GM18526 (cell line): ENCODE measurements around the gene MSI1.

Experiments used
- POLR2A ChIP-seq: IDR thresholded peaks from 3 replicates; pipeline ENCODE4 v1.6.1; 2011; ENCODE audit not compliant: insufficient read length; ENCODE audit errors: extremely low read depth

Gene MSI1

GRCh38 chr12:120394483-120395367 is 25.8 kb upstream of the MSI1 start:
- TF ChIP-seq POLR2A = no peak

DNA sequence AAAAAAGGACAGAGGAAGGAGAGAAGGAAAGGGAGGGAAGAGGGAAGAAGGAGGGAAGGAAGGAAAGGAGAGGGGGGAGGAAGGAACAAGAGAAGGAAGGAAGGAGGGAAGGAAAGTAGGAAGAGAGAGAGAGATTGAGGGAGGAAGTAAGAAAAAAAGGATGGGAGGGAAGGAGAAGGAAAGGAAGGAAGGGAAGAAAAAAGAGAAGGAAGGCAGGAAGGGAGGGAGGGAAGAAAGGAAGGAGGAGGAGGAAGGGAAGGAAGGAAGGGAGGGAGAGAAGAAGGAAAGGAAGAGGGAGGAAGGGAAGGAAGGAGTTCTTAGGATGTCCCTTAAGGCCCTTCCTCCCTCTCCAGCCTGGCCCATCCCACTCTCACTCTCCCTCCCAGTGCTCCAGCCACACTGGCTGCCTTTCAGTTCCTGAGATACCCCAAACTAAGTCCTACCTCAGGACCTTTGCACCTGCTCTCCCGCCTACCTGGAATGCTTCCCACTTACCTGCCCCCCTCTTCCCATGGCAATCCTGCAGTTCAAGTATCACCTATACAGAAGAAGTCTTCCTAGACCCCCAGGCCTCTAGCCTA is 21.7 kb upstream of the MSI1 start:
- no peak for TF ChIP-seq POLR2A

GRCh38 chr12:120388691-120389481 is 19.9 kb upstream of the MSI1 start:
- TF ChIP-seq POLR2A = no peak

DNA sequence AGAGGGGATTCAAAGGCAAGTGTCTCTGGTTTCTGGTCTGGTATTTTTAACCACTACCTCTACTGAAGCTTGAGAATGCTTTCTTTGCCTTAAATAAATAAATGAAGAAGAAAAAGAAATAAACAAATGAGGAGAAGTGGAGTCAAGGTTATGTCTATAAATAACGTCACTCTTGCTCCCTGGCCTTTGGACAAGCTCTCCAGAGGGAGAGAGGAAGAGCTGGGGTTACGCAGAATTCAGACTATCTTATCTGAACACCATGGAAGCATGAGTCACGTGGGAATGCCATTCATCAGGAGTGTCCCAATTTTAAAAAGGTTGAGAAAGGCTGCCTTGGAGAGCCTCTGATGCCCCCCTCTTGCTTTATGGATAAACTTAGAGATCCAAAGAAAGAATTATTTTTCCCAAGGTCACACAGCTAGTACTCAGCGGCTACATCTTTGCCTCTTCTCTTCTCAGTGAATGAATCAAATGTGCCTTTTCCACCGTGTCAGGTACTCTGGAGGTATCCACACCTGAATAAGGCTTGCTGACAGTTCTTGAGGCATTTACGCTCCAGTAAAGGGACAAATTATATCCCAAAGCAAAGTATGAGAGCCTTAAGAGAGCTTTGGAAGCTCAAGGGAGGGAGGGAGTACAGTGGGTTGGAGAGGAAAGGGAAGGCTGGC is 12.9 kb upstream of the MSI1 start:
- TF ChIP-seq POLR2A = no peak

- TF ChIP-seq POLR2A = no peak
Measured at GRCh38 chr12:120378036-120378435, 9.1 kb upstream of the MSI1 start.

- no peak for TF ChIP-seq POLR2A
Measured at GRCh38 chr12:120377611-120378010, 8.6 kb upstream of the MSI1 start.

- no peak for TF ChIP-seq POLR2A
Measured at GRCh38 chr12:120376934-120377572, 8.1 kb upstream of the MSI1 start.

GRCh38 chr12:120376416-120376815 is 7.5 kb upstream of the MSI1 start:
- no peak for TF ChIP-seq POLR2A

DNA sequence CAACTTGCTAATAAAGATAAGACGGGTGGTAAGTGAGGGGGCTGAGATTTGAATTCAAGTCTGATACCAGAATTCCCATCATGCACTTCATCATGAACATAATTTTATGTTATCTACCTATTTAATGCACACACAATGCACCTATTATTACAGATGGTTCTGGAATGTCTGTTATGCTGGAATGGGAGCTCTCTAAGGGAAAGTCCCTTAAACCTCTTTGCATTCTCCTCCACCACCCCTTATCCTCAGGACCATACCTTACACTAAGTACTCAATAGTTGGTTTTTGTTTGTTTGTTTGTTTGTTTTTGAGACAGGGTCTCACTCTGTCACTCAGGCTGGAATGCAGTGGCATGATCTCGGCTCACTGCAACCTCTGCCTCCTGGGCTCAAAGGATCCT is 7.0 kb upstream of the MSI1 start:
- TF ChIP-seq POLR2A = no peak

DNA sequence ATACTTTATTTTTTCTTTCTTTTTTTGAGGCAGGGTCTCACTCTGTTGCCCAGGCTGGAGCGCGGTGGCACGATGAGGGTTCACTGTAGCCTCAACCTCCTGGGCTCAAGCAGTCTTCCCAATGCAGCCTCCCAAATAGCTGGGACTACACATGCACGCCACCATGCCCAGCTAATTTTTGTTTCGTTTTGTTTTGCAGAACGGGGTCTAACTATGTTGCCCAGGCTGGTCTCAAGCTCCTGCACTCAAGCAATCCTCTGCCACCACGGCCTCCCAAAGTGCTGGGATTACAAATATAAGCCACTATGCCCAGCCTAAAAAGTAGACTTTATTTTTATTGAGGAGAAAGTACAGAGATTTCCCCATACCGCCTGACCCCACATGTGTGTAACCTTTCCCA is 4.7 kb upstream of the MSI1 start:
- TF ChIP-seq POLR2A = no peak

DNA sequence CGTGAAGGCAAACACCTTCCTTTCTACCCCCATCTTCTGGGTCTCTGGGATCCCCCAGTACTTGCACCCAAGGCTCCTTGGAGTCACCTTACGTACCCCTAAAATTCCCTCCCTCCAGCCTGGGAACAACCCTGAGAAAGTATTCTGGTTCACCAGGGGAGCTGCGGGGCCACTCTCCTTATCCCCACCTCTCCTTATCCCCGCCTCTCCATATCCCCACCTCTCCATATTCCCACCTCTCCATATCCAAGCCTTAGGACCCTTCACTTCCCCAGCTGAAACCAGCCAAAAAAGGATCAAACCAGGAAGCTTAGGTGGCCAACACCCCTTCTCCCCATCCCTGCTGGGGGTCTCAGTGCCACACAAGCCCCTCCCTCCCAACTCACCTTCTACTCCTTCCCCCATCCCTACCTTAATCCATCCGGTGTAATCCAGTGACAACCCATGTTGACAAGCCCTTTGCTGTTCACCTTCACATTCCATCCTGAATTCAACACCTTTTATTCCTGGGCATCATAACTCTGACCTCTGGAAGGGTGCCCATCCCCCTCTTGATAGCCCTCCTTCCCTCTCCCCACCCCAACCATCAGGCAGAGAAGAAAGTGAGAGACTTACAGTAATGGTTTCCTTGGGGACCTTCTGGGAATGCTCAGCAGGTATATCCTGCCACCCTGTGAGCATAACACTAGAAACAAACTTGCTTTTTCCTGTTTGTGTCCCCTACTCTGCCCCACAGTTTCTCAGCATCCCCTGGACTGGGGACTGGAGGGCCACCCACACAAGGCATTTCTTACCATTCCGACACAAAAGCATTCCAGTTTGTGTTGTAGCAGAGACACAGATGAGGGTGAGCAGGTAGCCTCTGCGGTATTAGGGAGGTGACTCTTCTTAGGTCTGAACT is 1.6 kb upstream of the MSI1 start:
- TF ChIP-seq POLR2A = no peak

DNA sequence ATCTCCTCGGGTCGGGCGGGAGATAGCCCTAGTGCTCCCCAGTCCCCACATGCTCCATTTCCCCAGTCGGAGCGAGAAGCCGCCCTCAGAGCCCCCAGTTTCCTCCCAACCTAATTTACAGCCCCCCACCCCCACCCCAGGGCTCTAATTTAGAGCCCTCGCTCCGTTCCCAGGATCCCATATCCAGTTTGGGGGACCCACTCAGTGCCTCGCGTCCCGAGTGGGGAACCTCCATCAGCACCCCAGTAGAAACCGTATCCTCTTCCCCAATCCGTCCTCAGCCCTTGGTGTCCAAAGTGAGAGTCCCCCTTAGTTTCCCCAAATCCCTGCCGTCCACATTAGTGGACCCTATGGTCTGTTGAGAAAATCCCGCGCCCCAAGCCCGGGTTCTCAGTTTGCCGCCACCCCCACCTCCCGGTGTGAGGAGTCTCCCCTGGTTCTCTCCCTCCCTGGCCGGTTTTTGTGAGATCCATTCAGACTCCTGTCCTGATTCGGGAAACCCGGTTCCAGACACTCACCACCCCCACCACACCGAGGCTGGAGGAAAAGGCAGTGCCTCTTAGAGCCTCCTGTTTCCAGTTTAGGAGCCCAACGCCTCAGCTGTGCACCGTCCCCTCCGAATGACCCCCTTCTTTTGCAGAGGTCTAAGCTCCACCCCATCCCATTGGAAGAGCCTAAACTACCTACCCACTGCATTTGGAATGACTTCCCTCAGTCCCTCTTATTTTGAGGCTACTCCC is 809 bp upstream of the MSI1 start:
- TF ChIP-seq POLR2A = no peak
